ENCODE data around the gene ANKRD16.
"Not testable (repeated sequence)": the region's sequence is repeated elsewhere in the genome, so short reads cannot be mapped to it uniquely, and the experiment has no call there.

The ANKRD16 gene

DNA sequence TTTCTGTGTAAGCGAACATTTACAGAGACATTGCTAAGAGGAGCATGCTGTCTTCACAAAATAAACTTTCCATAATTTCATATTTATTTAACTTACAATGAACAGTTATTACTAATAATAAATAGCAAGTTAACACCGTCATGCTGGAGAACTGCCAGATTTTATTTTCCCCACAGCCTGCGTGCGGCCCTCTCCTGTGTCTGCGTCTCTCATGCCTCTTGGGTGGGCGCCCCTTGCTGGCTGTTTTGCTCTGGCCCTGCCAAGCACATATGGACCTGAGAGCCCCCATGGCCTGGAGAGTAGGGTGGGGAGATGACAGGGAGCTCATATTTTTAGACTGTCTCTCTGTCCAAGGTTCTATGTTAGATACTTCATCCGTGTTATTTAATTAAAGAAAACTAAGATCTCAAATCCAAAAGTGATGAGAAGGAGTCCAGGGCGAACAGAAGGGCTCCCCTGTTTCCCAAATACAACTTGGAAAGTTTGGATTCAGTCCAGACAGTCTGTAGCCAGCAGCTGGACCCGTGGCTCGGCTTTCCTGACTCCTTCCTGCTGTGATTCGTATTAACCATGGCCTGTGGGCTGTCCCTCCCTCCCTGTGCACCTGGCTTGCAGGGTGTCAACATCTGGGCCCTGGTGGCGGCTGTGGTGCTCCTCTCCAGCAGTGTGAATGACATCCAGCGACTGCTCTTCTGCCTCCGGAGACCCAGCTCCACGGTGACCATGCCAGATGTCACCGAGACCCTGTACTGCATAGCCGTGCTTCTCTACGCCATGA, 20.8 kb upstream of the ANKRD16 start:
- Histone ChIP-seq H3K9me3 (ENCODE audit: low read depth, low read length) (no peaks in the 10 kb centered on the region), H3K9ac (ENCODE audit: insufficient read length) (no peak overlapping the region), H3K4me3 (no peak overlapping the region), H3K36me3 (ENCODE audit: insufficient read depth, low read length) (peaks cover 22% of the 10 kb centered on the region; the same call in 1 of the 2 replicates), H3K27ac (no peak overlapping the region)
- TF ChIP-seq FOXP2 (optimal IDR thresholded peaks at IDR 0.05; ENCODE audit: control extremely low read depth, extremely low read length, insufficient read depth), result no peak
- TF ChIP-seq EZH2 (IDR thresholded peaks at IDR 0.05), result no peak
- no peak for TF ChIP-seq POLR2AphosphoS5 (IDR thresholded peaks at IDR 0.05; ENCODE audit: borderline replicate concordance, low read depth, low read length)
- no peak for DNase-seq (ENCODE audit: low read depth, low spot score)

DNA sequence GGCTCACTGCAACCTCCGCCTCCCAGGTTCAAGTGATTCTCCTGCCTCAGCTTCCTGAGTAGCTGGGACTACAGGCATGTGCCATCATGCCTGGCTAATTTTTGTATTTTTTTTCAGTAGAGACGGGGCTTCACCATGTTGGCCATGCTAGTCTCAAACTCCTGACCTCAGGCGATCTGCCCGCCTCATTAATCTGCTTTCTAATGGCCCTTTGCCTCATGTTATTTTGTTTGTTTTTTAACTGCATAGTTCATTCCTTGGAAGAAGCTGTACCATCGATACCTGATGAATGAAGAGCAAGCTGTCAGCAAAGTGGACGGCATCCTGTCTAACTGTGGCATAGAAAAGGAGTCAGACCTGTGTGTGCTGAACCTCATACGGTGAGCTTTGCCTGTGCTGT, 19.0 kb upstream of the ANKRD16 start:
- H3K27ac ChIP-seq; DNase-seq (ENCODE audit: low read depth, low spot score); H3K4me3 ChIP-seq; H3K9ac ChIP-seq (ENCODE audit: insufficient read length); H3K9me3 ChIP-seq (ENCODE audit: low read depth, low read length): not testable (repeated sequence)
- peaks cover 13% of the 10 kb centered on the region; the same call in 1 of the 2 replicates for H3K36me3 ChIP-seq (ENCODE audit: insufficient read depth, low read length)

DNA sequence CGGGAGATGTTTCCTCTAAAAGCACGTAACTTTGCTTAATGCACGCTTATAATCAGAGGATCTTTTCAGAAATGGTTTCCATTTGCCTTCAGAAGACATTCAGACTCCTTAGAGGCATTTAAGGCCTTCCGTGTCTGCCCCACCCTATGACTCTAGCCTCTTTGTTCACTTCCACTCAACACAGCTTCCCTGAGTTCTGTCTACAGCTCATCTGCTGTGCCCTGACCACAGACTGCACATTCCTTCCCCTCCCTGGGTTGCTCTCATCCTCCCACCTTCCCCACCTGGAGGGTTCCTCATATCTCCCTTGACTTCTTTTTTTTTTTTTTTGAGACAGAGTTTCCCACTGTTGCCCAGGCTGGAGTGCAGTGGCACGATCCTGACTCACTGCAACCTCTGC, 17.0 kb upstream of the ANKRD16 start:
- H3K4me3 ChIP-seq, result no peak overlapping the region
- TF ChIP-seq EZH2 (IDR thresholded peaks at IDR 0.05) (no peak), POLR2AphosphoS5 (IDR thresholded peaks at IDR 0.05; ENCODE audit: borderline replicate concordance, low read depth, low read length) (no peak), FOXP2 (optimal IDR thresholded peaks at IDR 0.05; ENCODE audit: control extremely low read depth, extremely low read length, insufficient read depth) (no peak)
- H3K36me3 ChIP-seq (ENCODE audit: insufficient read depth, low read length), result peaks cover 13% of the 10 kb centered on the region; the same call in 1 of the 2 replicates
- no peak overlapping the region for H3K9ac ChIP-seq (ENCODE audit: insufficient read length)
- DNase-seq (ENCODE audit: low read depth, low spot score), result no peak
- no peaks in the 10 kb centered on the region for H3K9me3 ChIP-seq (ENCODE audit: low read depth, low read length)
- H3K27ac ChIP-seq, result no peak overlapping the region

- no peak for DNase-seq (ENCODE audit: low read depth, low spot score)
- no peaks in the 10 kb centered on the region for H3K9me3 ChIP-seq (ENCODE audit: low read depth, low read length)
- no peak overlapping the region for H3K27ac ChIP-seq
- peaks cover 13% of the 10 kb centered on the region; the same call in 1 of the 2 replicates for H3K36me3 ChIP-seq (ENCODE audit: insufficient read depth, low read length)
- TF ChIP-seq EZH2 (IDR thresholded peaks at IDR 0.05) (no peak), POLR2AphosphoS5 (IDR thresholded peaks at IDR 0.05; ENCODE audit: borderline replicate concordance, low read depth, low read length) (no peak), FOXP2 (optimal IDR thresholded peaks at IDR 0.05; ENCODE audit: control extremely low read depth, extremely low read length, insufficient read depth) (no peak)
- no peak overlapping the region for H3K4me3 ChIP-seq
- no peak overlapping the region for H3K9ac ChIP-seq (ENCODE audit: insufficient read length)
These were observed 16.3 kb upstream of the ANKRD16 start for GRCh38 chr10:5905854-5906507.

- Histone ChIP-seq H3K9ac (ENCODE audit: insufficient read length) (no peak overlapping the region), H3K27ac (no peak overlapping the region), H3K36me3 (ENCODE audit: insufficient read depth, low read length) (peaks cover 5% of the 10 kb centered on the region; the same call in 1 of the 2 replicates), H3K9me3 (ENCODE audit: low read depth, low read length) (no peaks in the 10 kb centered on the region), H3K4me3 (no peak overlapping the region)
- no peak for TF ChIP-seq POLR2AphosphoS5 (IDR thresholded peaks at IDR 0.05; ENCODE audit: borderline replicate concordance, low read depth, low read length)
- no peak for TF ChIP-seq EZH2 (IDR thresholded peaks at IDR 0.05)
- TF ChIP-seq FOXP2 (optimal IDR thresholded peaks at IDR 0.05; ENCODE audit: control extremely low read depth, extremely low read length, insufficient read depth), result no peak
- no peak for DNase-seq (ENCODE audit: low read depth, low spot score)
These were observed 14.5 kb upstream of the ANKRD16 start for GRCh38 chr10:5904227-5904626.

- Histone ChIP-seq H3K9ac (ENCODE audit: insufficient read length) (no peak overlapping the region), H3K9me3 (ENCODE audit: low read depth, low read length) (no peaks in the 10 kb centered on the region), H3K36me3 (ENCODE audit: insufficient read depth, low read length) (no peaks in the 10 kb centered on the region; the same call in 1 of the 2 replicates), H3K27ac (no peak overlapping the region), H3K4me3 (no peak overlapping the region)
- no peak for DNase-seq (ENCODE audit: low read depth, low spot score)
- TF ChIP-seq EZH2 (IDR thresholded peaks at IDR 0.05) (no peak), POLR2AphosphoS5 (IDR thresholded peaks at IDR 0.05; ENCODE audit: borderline replicate concordance, low read depth, low read length) (no peak), FOXP2 (optimal IDR thresholded peaks at IDR 0.05; ENCODE audit: control extremely low read depth, extremely low read length, insufficient read depth) (no peak)
These were observed 13.9 kb upstream of the ANKRD16 start for GRCh38 chr10:5903563-5903962.

DNA sequence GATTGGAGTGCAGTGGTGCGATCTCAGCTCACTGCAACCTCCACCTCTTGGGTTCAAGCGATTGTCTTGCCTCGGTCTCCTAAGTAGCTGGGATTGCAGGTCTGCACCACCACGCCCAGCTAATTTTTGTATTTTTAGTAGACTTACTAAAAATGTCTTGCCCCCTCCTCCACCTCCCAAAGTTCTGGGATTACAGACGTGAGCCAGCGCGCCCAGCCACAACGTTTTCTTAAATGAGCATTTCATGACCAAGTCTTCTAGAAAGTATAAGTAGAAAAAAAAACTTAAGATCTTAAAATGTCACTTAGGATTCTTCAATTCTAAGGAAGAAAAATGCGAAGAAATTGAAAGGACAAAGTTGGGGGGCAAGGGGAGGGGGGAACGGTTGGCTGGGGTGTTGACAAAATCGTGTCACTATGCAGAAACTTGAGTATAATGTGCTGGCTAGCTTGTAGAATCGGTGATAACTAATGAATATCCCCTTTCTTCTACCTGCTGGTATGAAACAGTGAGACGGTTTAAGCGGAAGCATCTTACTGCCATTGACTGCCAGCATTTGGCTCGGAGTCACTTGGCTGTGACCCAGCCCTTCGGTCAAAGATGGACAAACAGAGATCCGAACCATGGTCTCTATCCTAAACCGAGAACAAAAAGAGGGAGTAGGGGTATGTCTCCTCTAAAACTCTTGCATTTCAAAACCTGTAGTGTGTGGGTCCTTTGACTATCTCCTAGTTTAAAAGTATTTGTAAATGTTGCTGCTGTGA, 13.0 kb upstream of the ANKRD16 start:
- no peak overlapping the region for H3K4me3 ChIP-seq
- DNase-seq (ENCODE audit: low read depth, low spot score), result no peak
- no peaks in the 10 kb centered on the region for H3K9me3 ChIP-seq (ENCODE audit: low read depth, low read length)
- no peak overlapping the region for H3K9ac ChIP-seq (ENCODE audit: insufficient read length)
- H3K27ac ChIP-seq, result no peak overlapping the region
- TF ChIP-seq POLR2AphosphoS5 (IDR thresholded peaks at IDR 0.05; ENCODE audit: borderline replicate concordance, low read depth, low read length), result no peak
- no peak for TF ChIP-seq EZH2 (IDR thresholded peaks at IDR 0.05)
- no peak for TF ChIP-seq FOXP2 (optimal IDR thresholded peaks at IDR 0.05; ENCODE audit: control extremely low read depth, extremely low read length, insufficient read depth)
- no peaks in the 10 kb centered on the region; the same call in 1 of the 2 replicates for H3K36me3 ChIP-seq (ENCODE audit: insufficient read depth, low read length)

DNA sequence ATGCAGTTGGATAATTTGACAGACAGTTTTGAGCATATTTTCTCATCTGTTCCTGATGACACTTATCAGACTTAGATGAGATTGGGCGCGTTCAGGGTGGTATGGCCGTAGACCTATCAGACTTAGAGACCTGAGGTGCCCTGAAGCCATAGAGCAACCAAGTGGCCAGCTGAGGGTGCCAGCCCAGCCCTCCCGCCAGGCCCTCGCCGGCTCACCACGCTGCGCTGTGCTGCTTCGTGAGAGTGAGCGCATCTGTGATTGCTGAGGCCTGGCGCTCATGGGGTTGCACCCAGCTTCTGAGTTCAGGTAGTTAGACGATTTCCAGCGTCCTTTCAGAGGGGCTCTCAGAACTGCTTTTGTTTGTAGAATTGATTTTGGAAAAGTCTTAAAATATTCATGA, 10.6 kb upstream of the ANKRD16 start:
- Histone ChIP-seq H3K4me3 (no peak overlapping the region), H3K27ac (no peak overlapping the region), H3K36me3 (ENCODE audit: insufficient read depth, low read length) (peaks cover 5% of the 10 kb centered on the region; the same call in 1 of the 2 replicates), H3K9ac (ENCODE audit: insufficient read length) (no peak overlapping the region), H3K9me3 (ENCODE audit: low read depth, low read length) (no peaks in the 10 kb centered on the region)
- DNase-seq (ENCODE audit: low read depth, low spot score), result no peak
- no peak for TF ChIP-seq POLR2AphosphoS5 (IDR thresholded peaks at IDR 0.05; ENCODE audit: borderline replicate concordance, low read depth, low read length)
- no peak for TF ChIP-seq FOXP2 (optimal IDR thresholded peaks at IDR 0.05; ENCODE audit: control extremely low read depth, extremely low read length, insufficient read depth)
- no peak for TF ChIP-seq EZH2 (IDR thresholded peaks at IDR 0.05)

All from SK-N-MC (cell line).